Left hindlimb (tissue), 1 donor: ENCODE results near the gene RCOR3.
"Not testable (repeated sequence)": the region's sequence is repeated elsewhere in the genome, so short reads cannot be mapped to it uniquely, and the experiment has no call there.

Experiments used
- DNase-seq: peaks from one replicate; pipeline ENCODE4 v3.0.0-alpha.2; 2018

Gene RCOR3

DNA sequence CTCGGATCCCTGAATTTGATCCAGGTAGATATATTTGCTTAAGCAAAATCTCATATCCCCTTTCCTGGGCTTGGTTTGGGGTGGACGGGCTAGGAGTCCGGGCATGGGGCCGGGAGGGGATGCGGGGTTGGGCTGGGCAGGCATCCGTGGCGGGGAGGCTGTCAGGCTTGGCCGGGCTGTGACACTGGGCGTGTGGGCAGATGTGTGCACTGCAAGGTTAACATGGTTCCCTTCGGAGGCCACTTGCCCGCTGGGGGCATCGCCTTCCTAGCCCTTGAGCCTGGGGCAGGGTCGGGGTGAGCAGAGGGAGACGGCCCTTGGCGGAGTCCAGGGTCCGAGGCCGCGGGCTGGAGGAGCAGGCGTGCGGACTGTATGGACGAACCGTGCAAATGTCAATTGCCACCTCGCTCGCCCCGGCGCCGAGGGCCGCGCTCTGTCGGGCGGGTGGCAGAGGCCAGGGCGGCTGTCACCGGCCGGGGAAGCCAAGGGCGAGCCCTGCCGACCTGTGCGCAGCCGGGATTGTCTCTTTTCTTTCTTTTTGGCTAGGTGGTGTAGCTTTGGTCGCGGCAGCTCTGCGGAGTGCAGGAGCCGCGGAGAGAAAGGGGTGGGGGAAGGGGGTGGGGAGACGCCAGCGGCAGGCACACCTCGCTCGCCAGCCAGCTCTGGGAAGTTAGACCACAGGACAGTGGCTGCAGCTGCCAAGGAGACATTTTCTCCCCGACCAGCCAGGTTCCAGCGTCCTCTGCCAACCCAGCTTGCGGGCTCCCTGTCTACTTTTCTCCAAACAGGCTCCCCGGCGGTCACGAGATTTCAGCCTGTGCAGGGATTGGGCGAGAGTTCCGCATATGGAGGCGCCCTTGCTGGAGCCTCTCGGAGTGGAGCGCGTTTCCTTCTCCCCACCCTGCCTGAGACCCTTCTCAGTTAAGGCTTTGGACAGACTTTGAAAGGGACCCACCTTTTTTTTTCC, 1.3 kb downstream of the RCOR3 start:
- DNase-seq: peak; percentile 92

DNA sequence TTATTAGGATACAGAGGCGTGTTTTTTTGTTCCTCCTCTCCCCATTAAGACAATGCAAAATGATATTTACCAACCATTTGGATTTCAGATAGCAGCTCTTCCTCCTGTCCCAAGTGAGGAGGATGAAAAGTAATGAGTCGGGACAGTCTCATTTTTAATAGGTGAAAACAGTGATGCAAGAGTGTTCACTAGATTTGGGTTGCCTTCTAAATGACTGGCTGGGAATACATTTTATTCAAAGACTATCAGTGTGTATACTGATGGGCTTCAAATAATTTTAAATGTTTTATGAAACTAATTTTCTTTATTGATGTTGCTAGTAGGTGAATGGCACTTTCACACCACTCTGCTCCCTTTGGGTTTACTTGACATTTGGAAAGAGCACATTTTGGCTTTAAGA, 2.1 kb downstream of the RCOR3 start:
- DNase-seq: no peak

DNA sequence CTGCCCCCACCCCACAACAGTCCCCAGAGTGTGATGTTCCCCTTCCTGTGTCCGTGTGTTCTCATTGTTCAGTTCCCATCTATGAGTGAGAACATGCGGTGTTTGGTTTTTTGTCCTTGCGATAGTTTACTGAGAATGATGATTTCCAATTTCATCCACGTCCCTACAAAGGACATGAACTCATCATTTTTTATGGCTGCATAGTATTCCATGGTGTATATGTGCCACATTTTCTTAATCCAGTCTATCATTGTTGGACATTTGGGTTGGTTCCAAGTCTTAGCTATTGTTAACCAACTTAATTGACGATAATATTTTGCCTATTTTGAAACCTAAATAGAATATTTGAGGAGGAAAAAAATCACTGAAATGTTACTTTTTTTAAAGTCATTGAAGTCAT, 3.9 kb downstream of the RCOR3 start:
- DNase-seq: not testable (repeated sequence)

DNA sequence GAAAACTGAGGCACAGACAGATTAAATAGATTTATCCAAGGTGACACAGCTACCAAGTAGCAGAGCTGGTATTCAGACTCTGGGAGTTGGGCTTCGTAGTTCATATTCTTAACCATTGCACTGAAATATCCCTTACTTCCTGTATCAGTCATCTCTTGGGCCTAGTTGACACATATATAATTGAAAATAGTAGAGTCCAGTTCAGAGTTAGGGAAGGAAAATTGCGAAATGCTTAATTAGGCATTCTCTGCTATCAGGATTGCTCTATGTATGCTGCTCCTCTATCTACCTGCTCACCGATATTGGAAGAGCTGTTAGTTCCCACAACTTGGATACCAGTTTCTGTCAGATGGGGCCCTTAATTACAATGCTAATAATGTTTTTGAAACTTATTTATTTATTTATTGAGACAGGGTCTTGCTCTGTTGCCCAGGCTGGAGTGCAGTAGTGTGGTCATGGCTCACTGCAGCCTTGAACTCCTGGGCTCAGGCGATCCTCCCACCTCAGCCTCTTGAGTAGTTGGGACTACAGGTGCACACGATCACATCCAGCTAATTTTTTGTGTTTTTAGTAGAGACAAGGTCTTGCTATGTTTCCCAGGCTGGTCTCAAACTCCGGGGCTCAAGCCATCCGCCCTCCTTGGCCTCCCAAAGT, 8.2 kb downstream of the RCOR3 start:
- DNase-seq: no peak

DNA sequence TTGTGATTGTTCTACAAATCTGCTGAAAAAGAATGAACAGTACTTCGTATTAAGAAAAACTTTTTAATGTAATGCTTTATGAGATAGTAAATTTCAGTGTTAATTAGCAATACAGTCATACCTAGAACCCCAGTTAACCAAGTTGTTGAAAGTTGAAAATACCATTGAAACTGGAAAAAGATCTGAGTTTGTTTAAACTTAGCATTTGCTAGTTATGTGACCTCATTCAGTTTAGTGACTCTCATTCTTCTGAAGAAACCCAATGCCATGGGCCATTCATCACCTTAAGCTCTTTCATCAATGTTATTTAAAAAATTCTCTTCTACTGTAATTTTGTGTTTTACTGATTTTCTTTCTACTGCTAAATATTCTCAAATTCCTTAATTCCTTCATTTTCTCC, 20.2 kb downstream of the RCOR3 start:
- DNase-seq: no peak

DNA sequence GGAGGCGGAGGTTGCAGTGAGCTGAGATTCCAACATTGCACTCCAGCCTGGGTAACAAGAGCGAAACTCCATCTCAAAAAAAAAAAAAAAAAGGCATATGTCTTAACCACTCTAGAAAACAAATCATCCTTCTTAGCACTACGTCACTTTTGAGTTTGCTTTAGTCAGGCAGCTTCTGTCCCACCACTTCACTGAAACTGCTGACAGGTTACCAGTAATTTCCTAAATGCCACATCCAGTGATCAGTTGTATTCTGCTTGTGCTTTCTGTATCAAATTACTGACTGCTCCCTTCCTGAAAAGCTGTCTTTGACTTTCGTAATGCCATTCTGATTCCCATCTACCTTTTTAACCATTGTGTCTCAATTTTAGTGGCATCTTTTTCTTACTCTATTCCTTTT, 21.7 kb downstream of the RCOR3 start:
- DNase-seq: no peak

DNA sequence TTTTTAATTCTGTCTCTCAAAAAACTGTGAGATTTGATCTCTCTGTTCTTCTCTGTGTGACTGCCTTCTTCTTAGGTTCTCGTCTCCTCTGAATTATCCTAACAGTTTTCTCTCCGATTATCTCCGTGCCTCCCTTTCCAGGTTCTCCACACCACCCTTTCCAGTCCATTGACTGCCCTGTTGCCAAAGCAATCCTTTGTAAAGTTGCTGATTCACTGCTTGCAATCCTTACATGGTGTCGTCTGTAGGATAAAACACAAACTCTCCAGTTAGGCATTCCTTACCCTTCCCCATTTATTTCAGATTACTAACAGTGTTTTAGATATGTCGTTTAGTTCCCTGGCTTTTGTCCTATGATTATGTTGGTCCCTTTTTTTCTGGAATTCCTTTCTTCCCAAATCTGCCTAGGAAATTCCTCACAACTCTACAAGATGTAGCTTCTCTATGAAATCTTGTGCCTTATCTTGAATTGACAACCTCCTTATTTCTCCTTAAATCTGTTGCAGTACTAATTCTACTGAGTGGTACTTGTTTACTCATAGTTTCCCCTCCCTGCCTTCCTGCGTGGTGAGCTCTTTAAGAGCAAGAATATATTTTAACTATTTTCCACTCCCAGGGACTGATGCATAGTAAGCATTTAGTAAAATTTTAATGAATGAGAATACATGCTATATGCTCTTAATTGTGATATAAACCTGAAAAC, 22.3 kb downstream of the RCOR3 start:
- no peak for DNase-seq

DNA sequence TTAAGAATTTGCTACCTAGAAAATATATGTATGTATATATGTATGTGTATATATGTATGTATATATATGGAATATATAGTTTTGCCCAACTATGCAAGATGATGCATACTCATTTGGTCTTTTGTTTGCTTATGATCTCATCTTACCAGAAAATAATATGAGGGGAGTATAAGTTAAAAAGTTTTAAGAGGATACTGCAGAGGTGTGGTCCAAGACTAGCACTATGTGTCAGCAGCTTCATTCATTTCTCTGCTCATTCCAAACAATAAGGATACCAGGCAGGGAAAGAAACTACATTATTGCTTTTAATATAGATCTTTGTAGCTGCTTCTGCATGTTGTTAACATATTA, 22.8 kb downstream of the RCOR3 start:
- no peak for DNase-seq

DNA sequence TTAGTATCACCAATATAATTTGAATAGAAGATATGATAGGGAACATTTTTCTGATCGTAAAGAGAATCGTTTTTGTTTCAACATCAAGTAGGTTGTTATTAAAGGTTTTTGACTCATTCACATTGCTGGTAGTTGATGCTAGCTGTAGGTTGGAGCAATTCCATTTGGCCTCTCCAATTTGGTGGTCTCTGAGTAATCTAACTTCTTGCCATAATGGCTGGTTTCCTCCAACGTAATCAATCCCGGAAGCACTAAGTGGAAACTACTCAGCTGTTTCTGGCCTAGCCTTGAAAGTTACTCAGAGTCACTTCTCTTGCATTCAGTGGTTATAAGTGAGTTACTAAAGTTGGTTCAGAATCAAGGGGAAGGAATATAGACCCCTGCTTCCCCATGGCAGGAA, 26.0 kb downstream of the RCOR3 start:
- DNase-seq: no peak

DNA sequence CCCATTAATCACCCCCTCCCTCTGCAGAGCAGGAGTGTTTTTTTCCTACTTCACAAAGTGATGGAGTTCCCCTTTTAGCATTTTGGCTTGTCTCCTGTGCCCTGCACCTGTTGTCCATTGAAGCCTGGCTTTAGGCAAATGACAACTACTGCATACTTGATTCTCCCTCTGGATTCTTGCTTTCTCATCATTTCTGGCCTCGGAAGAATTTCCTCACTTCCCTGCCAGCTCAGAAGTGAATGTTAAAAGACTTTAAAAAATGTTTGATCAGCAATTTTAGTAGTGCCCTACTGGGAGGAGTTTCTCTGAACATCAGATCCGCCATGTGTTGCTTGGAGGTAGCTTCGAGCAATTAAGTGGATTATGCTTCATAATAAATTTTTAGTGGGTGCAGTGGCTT, 28.1 kb downstream of the RCOR3 start:
- DNase-seq: no peak

DNA sequence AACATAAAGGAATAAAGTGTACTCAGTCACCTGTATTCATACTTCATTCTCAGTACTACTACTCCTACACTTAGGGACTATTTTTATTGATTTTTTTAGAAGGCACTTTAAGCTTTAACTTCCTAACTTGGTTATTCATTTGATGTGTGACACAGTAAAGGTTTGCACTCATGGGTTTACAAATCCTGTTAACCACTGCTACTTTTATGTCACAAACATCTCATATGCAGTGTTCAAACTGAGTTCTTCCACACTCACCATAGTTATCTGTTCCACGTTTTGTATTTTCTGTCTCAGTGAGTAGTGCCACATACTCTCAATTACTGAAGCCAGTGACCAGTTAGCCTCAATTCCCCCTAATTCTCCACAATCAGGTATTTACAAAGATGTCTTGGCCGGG, 33.2 kb downstream of the RCOR3 start:
- DNase-seq: no peak

DNA sequence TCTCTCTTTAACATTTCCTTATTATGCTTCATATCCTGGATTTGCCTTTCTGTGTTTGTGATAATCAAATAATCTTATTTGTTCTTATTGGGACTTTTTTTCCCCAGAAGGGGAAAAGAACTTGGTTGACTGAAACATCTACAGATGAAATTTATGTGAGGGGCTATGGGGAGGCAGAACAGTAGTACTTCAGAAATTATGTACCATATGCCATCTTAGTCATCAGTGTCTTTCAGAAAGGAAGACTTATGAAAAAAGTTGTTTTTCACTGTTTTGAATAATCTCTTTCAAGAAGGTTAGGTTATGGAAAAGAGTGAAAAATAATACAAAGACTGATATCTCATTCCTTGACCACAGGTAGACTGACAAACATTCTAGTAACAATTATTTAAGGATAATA, 37.2 kb downstream of the RCOR3 start:
- no peak for DNase-seq

DNA sequence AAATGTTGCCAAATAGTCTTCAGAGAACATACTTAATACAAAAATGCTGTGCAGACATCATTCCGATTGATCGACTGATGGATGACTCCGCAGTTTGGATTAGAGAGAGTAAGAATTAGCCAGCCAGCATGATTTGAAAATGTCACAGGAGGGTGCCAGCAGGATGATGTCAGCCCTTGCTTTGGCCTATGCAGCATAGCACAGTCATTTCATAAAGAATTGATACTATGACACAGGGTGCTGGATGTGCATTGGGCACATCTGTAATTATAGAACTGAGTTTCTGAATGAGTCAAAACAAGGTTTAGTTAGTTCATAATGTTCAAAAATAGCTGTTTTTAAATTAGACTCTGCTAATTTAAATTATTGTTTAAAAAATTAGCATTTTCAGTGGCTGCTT, 45.9 kb downstream of the RCOR3 start:
- no peak for DNase-seq

DNA sequence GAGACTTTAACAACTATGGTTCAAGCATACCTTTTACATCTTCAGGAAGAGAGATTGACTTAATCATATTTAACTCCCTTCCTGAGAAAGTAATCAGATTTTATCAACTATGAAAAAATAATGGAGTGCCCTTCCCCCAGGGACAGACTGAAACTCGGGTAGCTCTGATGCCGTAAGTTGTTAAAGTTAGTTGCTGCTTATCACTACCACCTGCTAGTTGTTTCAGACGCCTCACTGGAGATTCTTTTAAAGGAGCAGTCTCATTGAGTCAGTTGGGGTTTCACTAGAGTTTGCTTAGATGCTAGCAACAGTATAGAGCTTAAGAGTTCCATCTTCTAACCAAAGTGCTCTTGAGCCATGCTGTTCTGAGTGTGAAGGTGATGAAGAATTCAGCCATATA, 50.5 kb downstream of the RCOR3 start:
- DNase-seq: no peak

DNA sequence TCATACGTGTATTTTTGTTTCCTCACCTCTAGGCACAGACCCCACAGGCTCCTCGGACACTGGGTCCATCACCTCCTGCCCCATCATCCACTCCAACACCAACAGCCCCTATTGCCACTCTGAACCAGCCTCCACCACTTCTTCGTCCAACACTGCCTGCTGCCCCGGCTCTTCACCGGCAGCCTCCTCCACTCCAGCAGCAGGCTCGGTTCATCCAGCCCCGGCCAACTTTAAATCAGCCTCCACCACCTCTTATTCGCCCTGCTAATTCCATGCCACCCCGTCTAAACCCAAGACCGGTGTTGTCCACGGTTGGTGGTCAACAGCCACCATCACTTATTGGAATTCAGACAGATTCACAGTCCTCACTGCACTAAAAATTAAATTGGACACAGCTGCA, 54.2 kb downstream of the RCOR3 start:
- no peak for DNase-seq

DNA sequence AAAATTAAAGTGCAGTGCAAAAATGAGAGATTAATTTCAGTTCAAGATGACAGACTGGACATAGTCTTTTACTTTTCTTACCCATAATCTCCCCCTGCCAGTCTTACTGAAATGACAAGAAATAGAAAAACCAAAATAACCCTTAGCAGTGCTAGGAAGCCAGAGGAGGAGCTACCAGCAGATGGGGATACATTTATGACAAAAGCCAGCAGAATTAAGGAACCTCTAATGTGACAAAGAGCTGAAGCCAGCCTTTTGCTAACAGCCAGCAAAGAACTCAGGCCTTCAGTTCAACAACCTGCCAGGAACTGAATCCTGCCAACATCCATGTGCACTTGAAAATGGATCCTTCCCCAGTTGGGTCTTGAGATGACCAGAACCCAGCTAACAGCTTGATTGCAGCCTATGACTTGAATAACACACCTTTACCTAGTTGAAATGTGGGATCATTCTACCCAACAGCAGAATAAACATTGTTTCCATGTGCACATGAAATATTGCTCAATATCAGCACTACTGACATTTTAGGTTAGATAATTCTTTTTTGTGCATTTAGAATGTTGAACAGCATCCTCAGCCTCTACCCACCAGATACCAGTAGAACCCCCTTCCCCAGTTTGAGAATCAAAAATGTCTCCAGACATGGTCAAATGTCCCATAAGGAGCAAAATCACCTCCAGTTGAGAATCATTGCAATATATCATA, 59.6 kb downstream of the RCOR3 start:
- DNase-seq: no peak

DNA sequence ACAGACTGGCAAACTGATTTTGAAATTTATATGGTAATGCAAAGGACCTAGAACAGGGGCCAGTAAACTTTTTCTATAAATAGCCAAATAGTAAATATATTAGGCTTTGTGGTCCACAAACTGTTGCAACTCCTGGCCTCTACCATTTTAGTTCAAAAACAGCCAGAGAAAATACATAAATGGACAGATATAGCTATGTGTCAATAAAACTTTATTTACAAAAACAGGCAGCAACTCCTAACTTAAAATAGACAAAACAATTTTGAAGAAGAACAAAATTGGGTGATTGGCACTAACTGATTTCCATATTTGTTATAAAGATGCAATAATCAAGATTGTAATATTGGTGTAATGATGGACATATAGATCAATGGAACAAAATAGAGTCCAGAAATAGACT, 60.7 kb downstream of the RCOR3 start:
- DNase-seq: no peak

DNA sequence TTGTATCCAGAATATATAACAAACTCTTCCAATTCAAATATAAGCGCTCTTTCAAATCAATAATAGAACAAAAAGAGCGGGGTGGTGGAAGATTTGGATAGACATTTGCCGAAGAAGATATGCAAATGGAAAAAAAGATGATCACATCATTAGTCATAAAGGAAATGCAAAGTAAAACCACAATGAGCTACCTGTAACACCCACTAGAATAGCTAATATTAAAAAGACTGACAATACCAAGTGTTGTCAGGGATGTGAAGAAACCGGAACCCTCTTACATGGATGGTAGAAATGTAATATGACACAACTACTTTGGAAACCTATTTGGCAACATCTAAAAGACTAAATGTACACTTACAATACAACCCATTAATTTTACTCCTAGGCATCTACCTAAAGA, 61.8 kb downstream of the RCOR3 start:
- DNase-seq: no peak

DNA sequence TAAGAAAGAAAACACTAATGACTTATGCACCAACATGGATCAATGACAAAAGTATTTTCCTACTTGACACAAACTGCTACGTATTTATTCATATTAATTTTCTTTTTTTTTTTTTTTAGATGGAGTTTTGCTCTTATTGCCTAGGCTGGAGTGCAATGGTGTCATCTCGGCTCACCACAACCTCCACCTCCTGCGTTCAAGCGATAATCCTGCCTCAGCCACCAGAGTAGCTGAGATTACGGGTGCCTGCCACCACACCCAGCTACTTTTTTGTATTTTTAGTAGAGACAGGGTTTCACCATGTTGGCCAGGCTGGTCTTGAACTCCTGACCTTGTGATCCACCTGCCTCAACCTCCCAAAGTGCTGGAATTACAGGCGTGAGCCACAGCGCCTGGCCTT, 62.5 kb downstream of the RCOR3 start:
- DNase-seq: not testable (repeated sequence)

DNA sequence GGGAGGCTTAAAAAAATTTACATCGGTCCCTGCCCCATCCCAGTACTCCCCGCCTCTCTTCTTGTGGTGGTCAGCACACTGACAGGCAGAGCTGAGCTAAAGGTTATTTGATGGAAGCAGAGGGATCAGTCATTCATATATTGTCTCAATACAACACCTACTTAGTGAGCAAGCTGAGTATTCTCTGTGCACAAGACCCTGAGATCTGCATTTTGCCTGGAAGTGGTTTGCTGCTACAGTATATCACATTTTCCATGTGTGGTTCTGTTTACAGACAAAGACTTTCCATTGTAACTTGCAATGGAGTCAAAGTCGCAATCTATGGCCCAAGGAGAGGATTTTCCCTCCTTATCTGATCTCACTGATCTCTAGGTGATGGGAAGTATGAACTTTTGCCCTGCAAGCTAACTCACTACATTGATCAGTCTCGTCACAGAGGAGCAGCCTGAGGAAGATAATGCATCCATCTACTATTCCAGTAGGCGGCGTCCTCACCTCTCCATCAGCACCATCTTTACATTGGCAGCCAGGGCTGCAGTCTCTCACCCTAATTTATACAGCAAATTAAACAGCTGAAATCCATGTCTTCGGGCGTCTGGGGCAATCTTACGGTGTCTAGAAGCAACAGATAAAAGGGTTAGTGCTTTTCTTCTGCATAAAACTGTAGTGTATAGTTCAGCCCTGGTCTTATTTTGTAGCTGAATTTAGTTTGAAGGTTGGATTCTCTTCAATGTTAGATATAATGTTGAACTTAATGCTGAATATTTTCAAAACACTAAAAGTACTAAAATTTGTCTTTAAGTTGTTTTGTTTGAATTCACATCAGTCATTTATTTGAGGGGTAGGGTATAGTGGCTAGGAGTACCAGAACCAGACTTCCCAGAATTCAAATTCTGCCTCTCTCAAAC, 64.2 kb downstream of the RCOR3 start:
- peak; percentile 50 for DNase-seq

DNA sequence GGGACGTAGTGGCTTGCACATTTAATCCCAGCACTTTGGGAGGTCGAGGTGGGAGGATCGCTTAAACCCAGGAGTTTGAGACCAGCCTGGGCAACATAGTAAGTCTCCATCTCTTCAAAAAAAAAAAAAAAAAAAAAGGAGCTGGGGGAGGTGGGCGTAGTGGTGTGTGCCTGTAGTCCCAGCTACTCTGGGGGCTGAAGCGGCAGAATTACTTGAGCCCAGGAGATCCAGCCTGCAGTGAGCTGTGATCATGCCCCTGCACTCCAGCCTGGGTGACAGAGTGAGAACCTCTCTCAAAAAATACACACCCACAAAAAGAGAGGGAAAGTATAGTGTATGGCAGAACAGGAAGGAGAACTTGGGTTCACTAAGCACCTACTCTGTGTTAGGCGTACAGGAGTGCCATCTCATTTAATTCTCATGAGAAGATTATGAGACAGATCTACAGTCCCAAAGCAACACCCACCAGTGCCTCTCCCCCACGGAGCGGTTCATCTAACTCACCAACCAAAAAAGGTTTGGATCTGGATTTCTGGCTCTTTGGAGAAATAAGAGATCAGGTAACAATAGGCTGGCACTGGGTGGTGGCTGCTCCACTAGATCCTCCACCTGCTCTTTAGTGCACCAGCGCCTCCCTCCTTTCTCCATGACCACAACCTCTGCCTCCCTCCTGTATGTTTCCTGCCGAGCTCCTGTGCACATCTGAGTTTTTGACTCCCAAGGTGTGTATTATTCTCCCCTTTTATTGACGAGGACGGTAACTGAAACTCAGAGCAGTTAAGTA, 66.0 kb downstream of the RCOR3 start:
- DNase-seq: no peak
